ENCODE results near the gene GUCA2B.

Gene GUCA2B

GRCh38 chr1:42184616-42185015, 31.4 kb downstream of the GUCA2B start:
- no peak for DNase-seq

GRCh38 chr1:42186152-42186551, 32.9 kb downstream of the GUCA2B start:
- no peak for DNase-seq

- DNase-seq, result no peak
Measured at GRCh38 chr1:42189931-42190853, 37.0 kb downstream of the GUCA2B start.

GRCh38 chr1:42191319-42191718, 38.1 kb downstream of the GUCA2B start:
- no peak for DNase-seq

- DNase-seq, result no peak
Measured at GRCh38 chr1:42192106-42192505, 38.9 kb downstream of the GUCA2B start.

- DNase-seq, result no peak
Measured at GRCh38 chr1:42195841-42196240, 42.6 kb downstream of the GUCA2B start.

- DNase-seq, result no peak
Measured at GRCh38 chr1:42198251-42198650, 45.0 kb downstream of the GUCA2B start.

GRCh38 chr1:42201986-42202385, 48.8 kb downstream of the GUCA2B start:
- no peak for DNase-seq

Measured in hypothalamus (tissue), 51 donors.